Sigmoid colon (tissue), 3 donors: Measurements from ENCODE around the gene YWHAG.

Source experiments
- POLR2A ChIP-seq, 2 donors: fragments of 450-650 bp; IDR thresholded peaks; one replicate each; pipeline ENCODE4 v1.6.1; 2016; ENCODE audit warnings: antibody characterized with exemption in 2 of 2, mild to moderate bottlenecking in 2 of 2, moderate library complexity in 2 of 2
- TF ChIP-seq, protein P1 (sequence below), 4 experiments: fragments of 450-650 bp in 3 of 4; fragments of 200-600 bp in 1 of 4; IDR thresholded peaks; one replicate each; pipeline ENCODE4 v1.5.1; 2016 to 2019; ENCODE audit warnings: antibody characterized with exemption in 4 of 4, mild to moderate bottlenecking in 3 of 4, moderate library complexity in 2 of 4

DNA sequence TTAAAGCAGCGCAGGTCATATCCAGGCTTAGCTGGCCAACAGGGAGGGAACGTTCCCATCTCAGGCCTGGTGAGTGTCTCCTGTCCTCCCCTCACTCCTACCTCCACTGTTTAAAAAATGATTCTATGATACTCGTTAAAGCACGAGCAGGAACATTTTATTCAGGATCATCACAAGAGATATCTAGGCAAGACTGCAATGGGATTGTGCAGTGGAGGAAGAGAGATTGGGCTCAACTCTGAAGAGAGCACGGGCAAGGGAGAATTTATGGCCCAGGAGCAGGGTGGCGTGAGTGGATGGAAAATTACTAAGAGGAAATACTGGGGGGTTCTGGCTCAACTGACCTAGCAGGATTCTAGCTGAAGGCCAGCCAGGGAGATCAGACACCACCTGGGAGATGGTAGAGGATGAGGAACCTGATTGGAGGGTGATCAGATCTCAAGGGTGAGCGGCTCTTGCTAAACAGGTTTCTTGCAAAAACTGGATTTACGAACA is 65.3 kb downstream of the YWHAG start:
- TF ChIP-seq, protein P1, sequence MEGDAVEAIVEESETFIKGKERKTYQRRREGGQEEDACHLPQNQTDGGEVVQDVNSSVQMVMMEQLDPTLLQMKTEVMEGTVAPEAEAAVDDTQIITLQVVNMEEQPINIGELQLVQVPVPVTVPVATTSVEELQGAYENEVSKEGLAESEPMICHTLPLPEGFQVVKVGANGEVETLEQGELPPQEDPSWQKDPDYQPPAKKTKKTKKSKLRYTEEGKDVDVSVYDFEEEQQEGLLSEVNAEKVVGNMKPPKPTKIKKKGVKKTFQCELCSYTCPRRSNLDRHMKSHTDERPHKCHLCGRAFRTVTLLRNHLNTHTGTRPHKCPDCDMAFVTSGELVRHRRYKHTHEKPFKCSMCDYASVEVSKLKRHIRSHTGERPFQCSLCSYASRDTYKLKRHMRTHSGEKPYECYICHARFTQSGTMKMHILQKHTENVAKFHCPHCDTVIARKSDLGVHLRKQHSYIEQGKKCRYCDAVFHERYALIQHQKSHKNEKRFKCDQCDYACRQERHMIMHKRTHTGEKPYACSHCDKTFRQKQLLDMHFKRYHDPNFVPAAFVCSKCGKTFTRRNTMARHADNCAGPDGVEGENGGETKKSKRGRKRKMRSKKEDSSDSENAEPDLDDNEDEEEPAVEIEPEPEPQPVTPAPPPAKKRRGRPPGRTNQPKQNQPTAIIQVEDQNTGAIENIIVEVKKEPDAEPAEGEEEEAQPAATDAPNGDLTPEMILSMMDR (IDR thresholded peaks at IDR 0.05): no peak
- no peak for TF ChIP-seq POLR2A (IDR thresholded peaks at IDR 0.05)
